ENCODE data around the gene FRMD8. TPM values are rescaled to one million over a fixed set of nuclear protein-coding genes. Genes with fewer than 3 reads are reported as not detected.

Gene FRMD8
- total RNA-seq, 1 experiment from 2014 or later: 22.7 TPM

DNA sequence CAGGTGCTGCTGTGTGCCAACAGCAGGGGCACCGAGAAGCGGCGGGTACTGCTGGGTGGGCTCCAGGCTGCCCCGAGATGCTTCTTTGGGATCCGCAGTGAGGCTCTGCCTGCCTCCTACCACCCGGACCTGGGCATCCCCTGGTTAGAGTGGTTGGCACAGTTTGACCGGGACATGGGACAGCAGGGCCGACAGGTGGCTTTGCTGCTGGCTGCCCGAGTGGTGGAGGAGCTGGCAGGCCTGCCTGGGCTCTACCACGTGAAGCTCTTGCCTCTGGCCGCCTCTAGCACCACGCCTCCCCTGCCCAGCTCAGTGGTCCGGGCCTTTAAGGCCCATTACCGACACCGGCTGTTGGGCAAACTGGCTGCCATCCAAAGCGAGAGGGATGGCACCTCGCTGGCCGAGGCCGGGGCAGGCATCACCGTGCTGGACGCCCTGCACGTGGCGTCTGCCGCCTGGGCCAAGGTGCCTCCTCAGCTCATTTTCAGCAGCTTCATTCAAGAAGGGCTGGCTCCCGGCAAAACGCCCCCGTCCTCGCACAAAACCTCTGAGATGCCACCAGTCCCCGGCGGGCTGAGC, 30.0 kb upstream of the FRMD8 start:
- Histone ChIP-seq H2AK5ac (ENCODE audit: insufficient read length, low read length) (no peak overlapping the region), H4K91ac (ENCODE audit: insufficient read length, low read depth, low read length) (no peak overlapping the region), H3K14ac (ENCODE audit: insufficient read depth, low read length) (no peak overlapping the region), H2BK120ac (ENCODE audit: low read depth, low read length, poor library complexity, severe bottlenecking) (no peak overlapping the region), H3K56ac (ENCODE audit: insufficient read length, low read depth, low read length) (no peak overlapping the region), H2BK5ac (ENCODE audit: insufficient read length, low read length) (no peak overlapping the region), H3K4me2 (ENCODE audit: insufficient read depth, insufficient read length, low read length) (no peak overlapping the region), H3K79me1 (ENCODE audit: insufficient read depth, low read depth, low read length, poor library complexity, severe bottlenecking) (no peaks in the 10 kb centered on the region), H4K5ac (ENCODE audit: insufficient read length, low read depth, low read length) (no peak overlapping the region), H2BK15ac (ENCODE audit: low read depth, low read length) (no peak overlapping the region), H3K4ac (ENCODE audit: low read depth, low read length) (no peak overlapping the region), H3K9ac (ENCODE audit: extremely low read depth, insufficient read length, low read length) (no peak overlapping the region), H3K18ac (ENCODE audit: insufficient read length, low read depth, low read length) (no peak overlapping the region), H3K9me3 (ENCODE audit: control insufficient read depth, low read depth, low read length) (no peaks in the 10 kb centered on the region), H2BK12ac (ENCODE audit: insufficient read length, low read depth, low read length) (no peak overlapping the region), H4K8ac (replicated peaks; ENCODE audit: insufficient read length, low read depth, low read length) (no peak overlapping the region), H4K20me1 (ENCODE audit: control insufficient read depth, insufficient read depth, insufficient read length) (no peaks in the 10 kb centered on the region), H3K27me3 (ENCODE audit: insufficient read depth, low read length) (peaks cover 2% of the 10 kb centered on the region; the same call in 1 of the 2 replicates), H3K23me2 (ENCODE audit: insufficient read length, low read depth, low read length, poor library complexity, severe bottlenecking) (peaks cover 18% of the 10 kb centered on the region), H3K79me2 (ENCODE audit: insufficient read depth, low read length) (no peaks in the 10 kb centered on the region), H2AFZ (ENCODE audit: low read length) (no peak overlapping the region), H3T11ph (ENCODE audit: low read length) (no peak overlapping the region), H2BK20ac (ENCODE audit: low read depth, low read length, poor library complexity, severe bottlenecking) (no peak overlapping the region), H3K27ac (ENCODE audit: insufficient read length, low read depth, low read length) (no peak overlapping the region), H3K23ac (ENCODE audit: insufficient read length, low read depth, low read length) (no peak overlapping the region), H3K4me1 (ENCODE audit: insufficient read depth, low read length) (no peaks in the 10 kb centered on the region)
- H3K36me3 Mint-ChIP-seq (ENCODE audit: insufficient read depth in 1 of 3, low read depth in 3 of 3): peaks cover 4 to 14% (median 13%) of the 10 kb centered on the region in 3 experiments; a peak in 6 of 7 replicates
- H3K9me3 Mint-ChIP-seq: no peaks in the 10 kb centered on the region; a peak in 1 of 5 replicates
- no peak overlapping the region for H3K27ac Mint-ChIP-seq
- WGBS (ENCODE audit: extremely low coverage, insufficient read length, low lambda C conversion rate): no CpG with 5 or more reads among the region's 30 CpGs
- TF ChIP-seq, protein P1, sequence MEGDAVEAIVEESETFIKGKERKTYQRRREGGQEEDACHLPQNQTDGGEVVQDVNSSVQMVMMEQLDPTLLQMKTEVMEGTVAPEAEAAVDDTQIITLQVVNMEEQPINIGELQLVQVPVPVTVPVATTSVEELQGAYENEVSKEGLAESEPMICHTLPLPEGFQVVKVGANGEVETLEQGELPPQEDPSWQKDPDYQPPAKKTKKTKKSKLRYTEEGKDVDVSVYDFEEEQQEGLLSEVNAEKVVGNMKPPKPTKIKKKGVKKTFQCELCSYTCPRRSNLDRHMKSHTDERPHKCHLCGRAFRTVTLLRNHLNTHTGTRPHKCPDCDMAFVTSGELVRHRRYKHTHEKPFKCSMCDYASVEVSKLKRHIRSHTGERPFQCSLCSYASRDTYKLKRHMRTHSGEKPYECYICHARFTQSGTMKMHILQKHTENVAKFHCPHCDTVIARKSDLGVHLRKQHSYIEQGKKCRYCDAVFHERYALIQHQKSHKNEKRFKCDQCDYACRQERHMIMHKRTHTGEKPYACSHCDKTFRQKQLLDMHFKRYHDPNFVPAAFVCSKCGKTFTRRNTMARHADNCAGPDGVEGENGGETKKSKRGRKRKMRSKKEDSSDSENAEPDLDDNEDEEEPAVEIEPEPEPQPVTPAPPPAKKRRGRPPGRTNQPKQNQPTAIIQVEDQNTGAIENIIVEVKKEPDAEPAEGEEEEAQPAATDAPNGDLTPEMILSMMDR (conservative IDR thresholded peaks at IDR 0.05): no peak
- DNase-seq: no peak
- peaks cover 31% of the 10 kb centered on the region for H3K27me3 Mint-ChIP-seq (ENCODE audit: low read depth)
- H3K4me1 Mint-ChIP-seq: peaks cover 17 to 19% of the 10 kb centered on the region in 2 experiments
- H3K4me3 Mint-ChIP-seq: peak overlapping the region; percentile 15 to 75; a peak in 3 of 5 replicates

Measured in H9 (cell line).